Ovary (tissue), 3 donors: Measurements from ENCODE around the gene FGGY.

Experiments used
- EP300 ChIP-seq: sonication (generic); formaldehyde crosslinking; IDR thresholded peaks from one replicate; pipeline ENCODE4 v1.6.1; 2017; ENCODE audit warnings: antibody characterized with exemption
- POLR2A ChIP-seq: fragments of 450-650 bp; IDR thresholded peaks from one replicate; pipeline ENCODE4 v1.6.1; 2017; ENCODE audit warnings: antibody characterized with exemption, mild to moderate bottlenecking, moderate library complexity
- TF ChIP-seq, protein P1 (sequence below), 3 donors: fragments of 450-650 bp in 2 of 3; fragments of 200-600 bp in 1 of 3; IDR thresholded peaks; one replicate each; pipeline versions ENCODE4 v1.5.1 to v1.8.0; 2016 to 2022; ENCODE audit warnings: antibody characterized with exemption in 3 of 3, mild to moderate bottlenecking in 1 of 3
- donor health status: DM: no; HTN: no; CAD: no.

DNA sequence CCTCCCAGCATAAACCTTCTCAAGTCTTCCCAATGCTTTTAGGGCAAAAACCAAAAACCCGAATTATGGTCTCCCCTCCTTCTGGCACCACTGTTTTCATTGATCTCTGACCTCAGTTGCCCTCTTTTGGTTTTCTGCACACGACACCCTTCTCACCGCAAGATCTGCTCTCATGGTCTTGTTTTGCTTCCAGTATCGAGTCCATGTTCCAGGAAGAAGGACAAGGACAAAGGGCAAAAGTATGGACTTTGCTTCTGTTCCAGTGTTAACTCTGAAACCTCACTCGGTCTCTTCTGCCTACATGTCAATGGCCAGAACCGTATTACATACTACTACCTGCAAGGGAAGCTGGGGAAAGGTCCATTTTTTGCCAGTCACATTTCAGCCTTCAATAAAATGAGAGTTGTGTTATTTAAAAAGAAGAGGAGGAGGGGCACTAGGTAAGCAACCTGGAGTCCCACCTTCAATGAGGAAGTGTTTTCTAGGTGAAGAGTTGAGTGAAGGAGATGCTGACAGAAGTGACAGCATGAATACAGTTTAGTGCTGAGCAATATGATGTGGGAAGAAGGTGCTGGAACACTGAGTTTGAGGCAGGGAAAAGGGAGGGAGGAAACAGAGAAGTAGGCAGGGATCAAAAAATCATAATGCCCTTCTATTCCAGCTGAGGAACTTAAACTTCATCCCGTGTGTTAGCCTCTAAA is 183.4 kb downstream of the FGGY start:
- TF ChIP-seq, protein P1, sequence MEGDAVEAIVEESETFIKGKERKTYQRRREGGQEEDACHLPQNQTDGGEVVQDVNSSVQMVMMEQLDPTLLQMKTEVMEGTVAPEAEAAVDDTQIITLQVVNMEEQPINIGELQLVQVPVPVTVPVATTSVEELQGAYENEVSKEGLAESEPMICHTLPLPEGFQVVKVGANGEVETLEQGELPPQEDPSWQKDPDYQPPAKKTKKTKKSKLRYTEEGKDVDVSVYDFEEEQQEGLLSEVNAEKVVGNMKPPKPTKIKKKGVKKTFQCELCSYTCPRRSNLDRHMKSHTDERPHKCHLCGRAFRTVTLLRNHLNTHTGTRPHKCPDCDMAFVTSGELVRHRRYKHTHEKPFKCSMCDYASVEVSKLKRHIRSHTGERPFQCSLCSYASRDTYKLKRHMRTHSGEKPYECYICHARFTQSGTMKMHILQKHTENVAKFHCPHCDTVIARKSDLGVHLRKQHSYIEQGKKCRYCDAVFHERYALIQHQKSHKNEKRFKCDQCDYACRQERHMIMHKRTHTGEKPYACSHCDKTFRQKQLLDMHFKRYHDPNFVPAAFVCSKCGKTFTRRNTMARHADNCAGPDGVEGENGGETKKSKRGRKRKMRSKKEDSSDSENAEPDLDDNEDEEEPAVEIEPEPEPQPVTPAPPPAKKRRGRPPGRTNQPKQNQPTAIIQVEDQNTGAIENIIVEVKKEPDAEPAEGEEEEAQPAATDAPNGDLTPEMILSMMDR (IDR thresholded peaks at IDR 0.05): no peak
- no peak for TF ChIP-seq POLR2A
- no peak for TF ChIP-seq EP300
